ENCODE data around the gene SLC7A11. TPM values are rescaled to one million over a fixed set of nuclear protein-coding genes. Genes with fewer than 3 reads are reported as not detected.
A peak's percentile ranks its signal among the peaks of the same experiment; 100 is the strongest.

The SLC7A11 gene
- total and polyA plus RNA-seq, 2 of the 4 experiments (the other 2 are of a cell fraction), result 8.3 to 24.7 TPM

DNA sequence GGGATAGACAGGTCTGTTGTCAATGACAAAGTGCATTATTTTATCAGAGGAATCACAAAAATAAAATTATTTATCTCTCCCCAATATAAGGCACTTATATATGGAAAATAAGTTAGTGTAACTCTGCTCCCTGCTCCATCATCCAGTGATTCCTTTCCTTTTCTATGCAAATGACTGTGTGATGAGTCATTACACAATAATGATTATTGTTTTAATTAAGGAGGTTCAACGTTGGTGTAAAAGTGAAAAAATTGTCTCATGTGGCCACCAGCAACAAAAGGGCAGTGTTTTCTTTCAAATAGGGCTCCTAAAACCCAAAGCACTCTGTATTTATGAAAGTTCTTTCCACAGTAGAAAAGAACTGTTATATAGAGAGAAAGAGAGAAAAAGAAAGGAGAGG lies 16.7 kb downstream of the SLC7A11 start:
- dilution Hi-C loops (cut with HindIII; ENCODE audit: low sequenced_read_pairs, unreplicated experiment), result no loop called here
- WGBS, 2 experiments (ENCODE audit: extremely low coverage in 2 of 2, insufficient read length in 1 of 2), result no CpG with 5 or more reads among the region's 1 CpG
- Histone ChIP-seq H3K23ac (ENCODE audit: low read depth, low read length) (peak overlapping the region; percentile 66; the same call in 1 of the 2 replicates), H3K4me2 (ENCODE audit: low read depth, low read length) (peak overlapping the region; percentile 71), H2AK9ac (replicated peaks; ENCODE audit: low read depth, low read length, poor library complexity) (no peak overlapping the region), H3K4ac (ENCODE audit: low read depth, low read length) (peak overlapping the region; percentile 40; the same call in 1 of the 2 replicates), H3K27me3 (ENCODE audit: control insufficient read depth, insufficient read depth, low read length) (no peaks in the 10 kb centered on the region), H3K14ac (replicated peaks; ENCODE audit: low read depth, low read length) (peak overlapping the region; percentile 59), H2BK120ac (ENCODE audit: low read depth, low read length) (peak overlapping the region; percentile 66), H3K36me3 (ENCODE audit: control insufficient read depth, insufficient read depth, low read length) (peaks cover 19% of the 10 kb centered on the region), H2BK15ac (ENCODE audit: low read depth, low read length) (peak overlapping the region; percentile 45), H4K20me1 (ENCODE audit: insufficient read depth, low read length) (no peaks in the 10 kb centered on the region), H3K4me1 (ENCODE audit: control insufficient read depth, insufficient read depth, low read length) (peaks cover 21% of the 10 kb centered on the region), H3K9me3 (ENCODE audit: control insufficient read depth, insufficient read depth, low read length) (no peaks in the 10 kb centered on the region), H4K8ac (ENCODE audit: low read depth in 2 of 2, low read length in 2 of 2) (peak overlapping the region; percentile 73 to 86), H3K4me3 (ENCODE audit: insufficient read depth, low read depth, low read length) (no peak overlapping the region), H2AK5ac (ENCODE audit: low read depth, low read length) (no peak overlapping the region; the same call in 1 of the 2 replicates), H2BK20ac (ENCODE audit: low read depth, low read length) (peak overlapping the region; percentile 84; the same call in 1 of the 2 replicates), H2AFZ (replicated peaks; ENCODE audit: low read length, poor library complexity) (no peak overlapping the region), H3K79me1 (ENCODE audit: low read depth in 1 of 2, low read length in 2 of 2) (peaks cover 20 to 27% of the 10 kb centered on the region in 2 experiments), H3K9me1 (ENCODE audit: insufficient read depth, low read length) (no peaks in the 10 kb centered on the region), H4K5ac (ENCODE audit: low read depth, low read length) (peak overlapping the region; percentile 76; the same call in 1 of the 2 replicates), H4K91ac (ENCODE audit: insufficient read depth, low read depth, low read length) (peak overlapping the region; percentile 76; the same call in 1 of the 2 replicates), H3K27ac (ENCODE audit: insufficient read depth, low read length) (peak overlapping the region; percentile 60), H3K18ac (ENCODE audit: low read depth, low read length) (peak overlapping the region; percentile 89; the same call in 1 of the 2 replicates), H3K56ac (ENCODE audit: extremely low read depth, insufficient read depth, low read length) (peak overlapping the region; percentile 41; the same call in 1 of the 2 replicates), H3K9ac (ENCODE audit: low read depth, low read length) (peak overlapping the region; percentile 50; the same call in 1 of the 2 replicates), H2BK5ac (ENCODE audit: low read depth, low read length, poor library complexity, severe bottlenecking) (peak overlapping the region; percentile 85)
- ChIA-PET CTCF (no interaction called here), POLR2A (ENCODE audit: unreplicated experiment) (no interaction called here)
- intact Hi-C loops (cut with micrococcal nuclease), result loop anchor here (10.0 kb wide), 1 partner anchor 649 kb away; no protein-coding TSS in a partner anchor
- peak; percentile 23 for DNase-seq
- peak; percentile 6; the same call in 1 of the 2 replicates for ATAC-seq (ENCODE audit: low read depth)
- TF ChIP-seq, protein P1, sequence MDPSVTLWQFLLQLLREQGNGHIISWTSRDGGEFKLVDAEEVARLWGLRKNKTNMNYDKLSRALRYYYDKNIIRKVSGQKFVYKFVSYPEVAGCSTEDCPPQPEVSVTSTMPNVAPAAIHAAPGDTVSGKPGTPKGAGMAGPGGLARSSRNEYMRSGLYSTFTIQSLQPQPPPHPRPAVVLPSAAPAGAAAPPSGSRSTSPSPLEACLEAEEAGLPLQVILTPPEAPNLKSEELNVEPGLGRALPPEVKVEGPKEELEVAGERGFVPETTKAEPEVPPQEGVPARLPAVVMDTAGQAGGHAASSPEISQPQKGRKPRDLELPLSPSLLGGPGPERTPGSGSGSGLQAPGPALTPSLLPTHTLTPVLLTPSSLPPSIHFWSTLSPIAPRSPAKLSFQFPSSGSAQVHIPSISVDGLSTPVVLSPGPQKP (IDR thresholded peaks at IDR 0.05; ENCODE audit: borderline replicate concordance, low read depth, low read length), result no peak
- TF ChIP-seq BHLHE40 (IDR thresholded peaks at IDR 0.05; ENCODE audit: low read depth, low read length) (no peak), CEBPB (IDR thresholded peaks at IDR 0.05; ENCODE audit: low read depth, low read length) (peak; percentile 54), FOS (IDR thresholded peaks at IDR 0.05; ENCODE audit: low read depth, low read length) (peak; percentile 56; the same call in 1 of the 2 replicates)
- in situ Hi-C loops (cut with MboI; ENCODE audit: low sequenced_read_pairs), result no loop called here
- no TSS peak for BruUV-seq (replicated peaks)

All from IMR-90 (cell line).